Body of pancreas (tissue), 4 donors: ENCODE measurements around the gene TMEM184B. TPM values are rescaled to one million over a fixed set of nuclear protein-coding genes. Genes with fewer than 3 reads are reported as not detected.
"Not testable (repeated sequence)": the region's sequence is repeated elsewhere in the genome, so short reads cannot be mapped to it uniquely, and the experiment has no call there.

ENCODE experiments used
- ATAC-seq: fragments of 150-250 bp; one replicate; pipeline ENCODE4 v1.9.1; 2016
- DNase-seq, 4 donors: peaks; one replicate each; pipeline ENCODE4 v3.0.0-alpha.2; 2019
- H3K27ac ChIP-seq, 4 donors: fragments of 200-600 bp; sonication (generic); 1 replicate in 3 of 4; 2 replicates in 1 of 4; pipeline versions ENCODE4 v1.5.1 to v1.6.1; 2016 to 2019; ENCODE audit warnings: mild to moderate bottlenecking in 1 of 4, mixed read lengths in 1 of 4, moderate library complexity in 1 of 4
- H3K27me3 ChIP-seq, 2 donors: fragments of 200-600 bp; sonication (generic); one replicate each; pipeline ENCODE4 v1.6.0; 2016; ENCODE audit warnings: mild to moderate bottlenecking in 1 of 2
- H3K36me3 ChIP-seq, 2 donors: fragments of 200-600 bp; sonication (generic); replicated peaks in 1 of 2; 2 replicates each; pipeline ENCODE4 v1.5.1; 2016; ENCODE audit warnings: low read depth in 2 of 2; ENCODE audit not compliant: insufficient read depth in 1 of 2
- H3K4me1 ChIP-seq: fragments of 200-600 bp; sonication (generic); one replicate; pipeline ENCODE4 v1.6.0; 2016
- H3K4me3 ChIP-seq, 2 donors: fragments of 200-600 bp; sonication (generic); 1 replicate in 1 of 2; 2 replicates in 1 of 2; pipeline ENCODE4 v1.5.1; 2016 to 2019
- H3K9me3 ChIP-seq, 3 donors: fragments of 200-600 bp; sonication (generic); 1 replicate in 2 of 3; 2 replicates in 1 of 3; pipeline ENCODE4 v1.5.1; 2016
- CTCF ChIP-seq, 7 experiments: fragments of 450-650 bp in 4 of 7; fragments of 200-600 bp in 3 of 7; sonication (generic) in 3 of 7; IDR thresholded peaks; one replicate each; pipeline ENCODE4 v1.5.1; 2016 to 2019; ENCODE audit warnings: antibody characterized with exemption in 7 of 7
- POLR2A ChIP-seq, 3 donors: fragments of 450-650 bp; IDR thresholded peaks; one replicate each; pipeline ENCODE4 v1.6.1; 2016; ENCODE audit warnings: antibody characterized with exemption in 3 of 3, mild to moderate bottlenecking in 2 of 3
- WGBS, 2 donors: methylation state at CpG; one replicate each; pipeline ENCODE4 v1.1.5; 2017; 5-methylcytosine and 5-hydroxymethylcytosine counted together
- intact Hi-C: fragments of 100-400 bp; cut with DNase I; formaldehyde crosslinking; loops from one replicate; pipeline ENCODE4 v1.15.1; 2023
- total RNA-seq, 2 donors: library from RNA; depleted of rRNA; stranded (reverse); fragments of >200 nt; gene quantifications; one replicate each; pipeline ENCODE4 v1.1.0, GENCODE V29; 2016

The TMEM184B gene
- total RNA-seq, 2 donors from 2014 or later = 28.7 to 31.4 TPM

GRCh38 chr22:38236786-38237185 is 36.0 kb downstream of the TMEM184B start:
- DNase-seq (no peak), ATAC-seq (no peak)
- 74 to 78% methylated on average over 8 of the region's 8 CpGs for WGBS, 2 donors
- Histone ChIP-seq H3K4me1 (peaks cover 20% of the 10 kb centered on the region), H3K4me3 (no peak overlapping the region), H3K27me3 (no peaks in the 10 kb centered on the region), H3K27ac (no peak overlapping the region), H3K9me3 (no peaks in the 10 kb centered on the region), H3K36me3 (peaks cover 0 to 3% of the 10 kb centered on the region in 2 donors)
- no peak for TF ChIP-seq POLR2A (IDR thresholded peaks at IDR 0.05)
- TF ChIP-seq CTCF (IDR thresholded peaks at IDR 0.05) = no peak
- intact Hi-C loops = no loop called here

GRCh38 chr22:38235240-38235850 is 37.5 kb downstream of the TMEM184B start:
- H3K4me1 ChIP-seq = peaks cover 20% of the 10 kb centered on the region
- 90% methylated on average over 14 of the region's 14 CpGs for WGBS, 2 donors

GRCh38 chr22:38233856-38234255 is 39.0 kb downstream of the TMEM184B start:
- intact Hi-C loops, ATAC-seq, H3K27ac ChIP-seq, DNase-seq, H3K36me3 ChIP-seq, H3K4me3 ChIP-seq, H3K27me3 ChIP-seq, H3K9me3 ChIP-seq: not testable (repeated sequence)
- WGBS, 2 donors = 95 to 100% methylated on average over 1 to 10 of the region's 10 CpGs
- peaks cover 15% of the 10 kb centered on the region for H3K4me1 ChIP-seq

More at GRCh38 chr22:38235240-38235850, 37.5 kb downstream of the TMEM184B start:
- H3K4me3 ChIP-seq = no peak overlapping the region
- intact Hi-C loops = no loop called here
- H3K27ac ChIP-seq = no peak overlapping the region
- ATAC-seq (no peak), DNase-seq (no peak)
- H3K9me3 ChIP-seq = no peaks in the 10 kb centered on the region
- no peaks in the 10 kb centered on the region for H3K27me3 ChIP-seq
- TF ChIP-seq CTCF (IDR thresholded peaks at IDR 0.05) = no peak
- TF ChIP-seq POLR2A (IDR thresholded peaks at IDR 0.05) = no peak
- H3K36me3 ChIP-seq = peaks cover 0 to 5% of the 10 kb centered on the region in 2 donors

GRCh38 chr22:38233427-38233826 is 39.4 kb downstream of the TMEM184B start:
- Histone ChIP-seq H3K4me1 (peaks cover 15% of the 10 kb centered on the region), H3K4me3 (no peak overlapping the region), H3K27ac (no peak overlapping the region), H3K27me3 (no peaks in the 10 kb centered on the region), H3K36me3 (peaks cover 0 to 5% of the 10 kb centered on the region in 2 donors), H3K9me3 (no peaks in the 10 kb centered on the region)
- WGBS, 2 donors = 80 to 88% methylated on average over 4 to 6 of the region's 6 CpGs
- ATAC-seq = no peak
- intact Hi-C loops = no loop called here
- TF ChIP-seq POLR2A (IDR thresholded peaks at IDR 0.05) = no peak
- no peak for TF ChIP-seq CTCF (IDR thresholded peaks at IDR 0.05)
- DNase-seq = no peak

- H3K27me3 ChIP-seq = no peaks in the 10 kb centered on the region
- no peak for TF ChIP-seq POLR2A (IDR thresholded peaks at IDR 0.05)
- TF ChIP-seq CTCF (IDR thresholded peaks at IDR 0.05) = no peak
- WGBS, 2 donors = 84 to 90% methylated on average over 8 of the region's 8 CpGs
- H3K36me3 ChIP-seq = peaks cover 0 to 5% of the 10 kb centered on the region in 2 donors
- H3K9me3 ChIP-seq = no peaks in the 10 kb centered on the region
- H3K27ac ChIP-seq = no peak overlapping the region
- H3K4me1 ChIP-seq = peaks cover 12% of the 10 kb centered on the region
- H3K4me3 ChIP-seq = no peak overlapping the region
- DNase-seq (no peak), ATAC-seq (no peak)
- intact Hi-C loops = no loop called here
Observed at GRCh38 chr22:38232196-38232595, 40.6 kb downstream of the TMEM184B start.
